ENCODE measurements around the gene IMMP2L.

- no peak for TF ChIP-seq CTCF (IDR thresholded peaks at IDR 0.05; ENCODE audit: extremely low read depth in 1 of 2, insufficient read depth in 1 of 2, low read depth in 1 of 2, low read length in 2 of 2)
- no peak for TF ChIP-seq POLR2A (IDR thresholded peaks at IDR 0.05; ENCODE audit: low read depth, low read length)
Observed at GRCh38 chr7:111088328-111088727, 474.0 kb downstream of the IMMP2L start.
